Activated CD8-positive, alpha-beta T cell treated with anti-CD3 and anti-CD28 coated beads, Interleukin-2, amount 10 ng/mL, durations not matched to agents 7 days and 5 days (primary cell): ENCODE results near the gene ALDH1L1. TPM values are rescaled to one million over a fixed set of nuclear protein-coding genes. Genes with fewer than 3 reads are reported as not detected.

Experiments used
- ATAC-seq: fragments of 150-1000 bp; cut with Tn5 transposase; one replicate; pipeline ENCODE4 v1.10.0; 2021; ENCODE audit warnings: moderate library complexity
- CTCF ChIA-PET: fragments of 350-600 bp; sonication (Branson Sonifier 250); formaldehyde crosslinking; loops from one replicate; lab custom pipeline; 2021; ENCODE audit warnings: antibody characterized with exemption; lab: Charles Lee
- POLR2A ChIA-PET: fragments of 350-600 bp; sonication (Branson Sonifier 250); formaldehyde crosslinking; loops from one replicate; lab custom pipeline; 2021; ENCODE audit warnings: antibody characterized with exemption; lab: Charles Lee
- DNase-seq: peaks from one replicate; pipeline ENCODE4 v3.0.0-alpha.2; 2020
- H3K27ac Mint-ChIP-seq: one replicate; pipeline ENCODE4 v1.8.0; 2021; ENCODE audit warnings: mild to moderate bottlenecking, mixed read lengths
- H3K27me3 Mint-ChIP-seq: one replicate; pipeline ENCODE4 v1.8.0; 2021; ENCODE audit warnings: low read depth, mixed read lengths
- H3K36me3 Mint-ChIP-seq: one replicate; pipeline ENCODE4 v1.8.0; 2021; ENCODE audit warnings: low read depth, mixed read lengths
- H3K4me1 Mint-ChIP-seq: one replicate; pipeline ENCODE4 v1.8.0; 2021; ENCODE audit warnings: low read depth, mixed read lengths
- H3K4me3 Mint-ChIP-seq: one replicate; pipeline ENCODE4 v1.8.0; 2021; ENCODE audit warnings: mild to moderate bottlenecking, mixed read lengths
- H3K9me3 Mint-ChIP-seq: one replicate; pipeline ENCODE4 v1.8.0; 2022; ENCODE audit warnings: mixed read lengths; ENCODE audit not compliant: insufficient read depth
- total RNA-seq, 2 experiments: library from RNA; stranded (reverse); gene quantifications; one replicate each; pipeline ENCODE4 v1.2.3, GENCODE V29; 2021

ALDH1L1 gene
- total RNA-seq, 2 experiments from 2014 or later = not detected

- no peaks in the 10 kb centered on the region for H3K36me3 Mint-ChIP-seq
- DNase-seq (no peak), ATAC-seq (no peak)
- no peaks in the 10 kb centered on the region for H3K9me3 Mint-ChIP-seq
- H3K27ac Mint-ChIP-seq = no peak overlapping the region
- no peak overlapping the region for H3K4me3 Mint-ChIP-seq
- H3K4me1 Mint-ChIP-seq = no peaks in the 10 kb centered on the region
- POLR2A ChIA-PET = no interaction called here
- CTCF ChIA-PET = no interaction called here
- H3K27me3 Mint-ChIP-seq = no peaks in the 10 kb centered on the region
Observed at GRCh38 chr3:126111566-126112475, 68.6 kb downstream of the ALDH1L1 start.

- Mint-ChIP-seq H3K27ac (no peak overlapping the region), H3K9me3 (no peaks in the 10 kb centered on the region), H3K36me3 (no peaks in the 10 kb centered on the region), H3K4me3 (no peak overlapping the region), H3K27me3 (no peaks in the 10 kb centered on the region), H3K4me1 (no peaks in the 10 kb centered on the region)
- ATAC-seq (no peak), DNase-seq (no peak)
- ChIA-PET POLR2A (no interaction called here), CTCF (no interaction called here)
Observed at GRCh38 chr3:126111126-126111551, 69.2 kb downstream of the ALDH1L1 start.

- POLR2A ChIA-PET = no interaction called here
- ATAC-seq = no peak
Observed at GRCh38 chr3:126110431-126111125, 69.8 kb downstream of the ALDH1L1 start.

GRCh38 chr3:126109880-126110235, 70.5 kb downstream of the ALDH1L1 start:
- ChIA-PET POLR2A (interaction anchor here (0.8 kb wide), 1 partner anchor 26 kb away, joined by 3 read pairs; no protein-coding TSS in a partner anchor), CTCF (no interaction called here)
- Mint-ChIP-seq H3K27ac (no peak overlapping the region), H3K9me3 (no peaks in the 10 kb centered on the region), H3K36me3 (no peaks in the 10 kb centered on the region), H3K4me1 (no peaks in the 10 kb centered on the region), H3K27me3 (no peaks in the 10 kb centered on the region), H3K4me3 (no peak overlapping the region)
- ATAC-seq (no peak), DNase-seq (no peak)

More at GRCh38 chr3:126110431-126111125, 69.8 kb downstream of the ALDH1L1 start:
- Mint-ChIP-seq H3K9me3 (no peaks in the 10 kb centered on the region), H3K36me3 (no peaks in the 10 kb centered on the region), H3K27me3 (no peaks in the 10 kb centered on the region), H3K4me1 (no peaks in the 10 kb centered on the region), H3K27ac (no peak overlapping the region), H3K4me3 (no peak overlapping the region)
- CTCF ChIA-PET = no interaction called here
- no peak for DNase-seq

- ATAC-seq = no peak
- POLR2A ChIA-PET = interaction anchor here (0.8 kb wide), 1 partner anchor 25 kb away, joined by 3 read pairs; no protein-coding TSS in a partner anchor
- no peak overlapping the region for H3K27ac Mint-ChIP-seq
Observed at GRCh38 chr3:126109146-126109879, 71.1 kb downstream of the ALDH1L1 start.

GRCh38 chr3:126108676-126109050, 71.7 kb downstream of the ALDH1L1 start:
- DNase-seq (no peak), ATAC-seq (no peak)
- POLR2A ChIA-PET = no interaction called here
- no peaks in the 10 kb centered on the region for H3K36me3 Mint-ChIP-seq
- no peaks in the 10 kb centered on the region for H3K27me3 Mint-ChIP-seq
- CTCF ChIA-PET = no interaction called here
- H3K4me3 Mint-ChIP-seq = no peak overlapping the region
- no peak overlapping the region for H3K27ac Mint-ChIP-seq
- H3K9me3 Mint-ChIP-seq = no peaks in the 10 kb centered on the region
- H3K4me1 Mint-ChIP-seq = no peaks in the 10 kb centered on the region

More at GRCh38 chr3:126109146-126109879, 71.1 kb downstream of the ALDH1L1 start:
- Mint-ChIP-seq H3K4me1 (no peaks in the 10 kb centered on the region), H3K36me3 (no peaks in the 10 kb centered on the region), H3K9me3 (no peaks in the 10 kb centered on the region), H3K27me3 (no peaks in the 10 kb centered on the region), H3K4me3 (no peak overlapping the region)
- CTCF ChIA-PET = no interaction called here
- DNase-seq = no peak

- DNase-seq (no peak), ATAC-seq (no peak)
- no peaks in the 10 kb centered on the region for H3K4me1 Mint-ChIP-seq
- H3K9me3 Mint-ChIP-seq = no peaks in the 10 kb centered on the region
- no peaks in the 10 kb centered on the region for H3K36me3 Mint-ChIP-seq
- no peak overlapping the region for H3K27ac Mint-ChIP-seq
- no peak overlapping the region for H3K4me3 Mint-ChIP-seq
- ChIA-PET POLR2A (no interaction called here), CTCF (no interaction called here)
- H3K27me3 Mint-ChIP-seq = no peaks in the 10 kb centered on the region
Observed at GRCh38 chr3:126107957-126108675, 72.3 kb downstream of the ALDH1L1 start.

GRCh38 chr3:126107203-126107939, 73.0 kb downstream of the ALDH1L1 start:
- ChIA-PET CTCF (no interaction called here), POLR2A (no interaction called here)
- ATAC-seq = no peak
- Mint-ChIP-seq H3K9me3 (no peaks in the 10 kb centered on the region), H3K27ac (no peak overlapping the region), H3K27me3 (no peaks in the 10 kb centered on the region), H3K4me3 (no peak overlapping the region), H3K4me1 (no peaks in the 10 kb centered on the region), H3K36me3 (no peaks in the 10 kb centered on the region)
- no peak for DNase-seq

- Mint-ChIP-seq H3K9me3 (no peaks in the 10 kb centered on the region), H3K27me3 (no peaks in the 10 kb centered on the region), H3K27ac (no peak overlapping the region), H3K4me1 (no peaks in the 10 kb centered on the region), H3K36me3 (no peaks in the 10 kb centered on the region), H3K4me3 (no peak overlapping the region)
- no peak for ATAC-seq
- no peak for DNase-seq
- POLR2A ChIA-PET = no interaction called here
- CTCF ChIA-PET = no interaction called here
Observed at GRCh38 chr3:126106336-126107202, 73.8 kb downstream of the ALDH1L1 start.

GRCh38 chr3:126105691-126106187, 74.6 kb downstream of the ALDH1L1 start:
- Mint-ChIP-seq H3K27me3 (no peaks in the 10 kb centered on the region), H3K27ac (no peak overlapping the region), H3K36me3 (no peaks in the 10 kb centered on the region), H3K4me1 (no peaks in the 10 kb centered on the region), H3K9me3 (no peaks in the 10 kb centered on the region), H3K4me3 (no peak overlapping the region)
- no peak for ATAC-seq
- ChIA-PET POLR2A (no interaction called here), CTCF (no interaction called here)
- DNase-seq = no peak
